Embryonic facial prominence (tissue), 1 donor: ENCODE data around the gene ZNF783.
"Not testable (repeated sequence)": the region's sequence is repeated elsewhere in the genome, so short reads cannot be mapped to it uniquely, and the experiment has no call there.

ENCODE experiments used
- DNase-seq: peaks from one replicate; pipeline ENCODE4 v3.0.0-alpha.2; 2016; ENCODE audit errors: extremely low spot score

Gene ZNF783

DNA sequence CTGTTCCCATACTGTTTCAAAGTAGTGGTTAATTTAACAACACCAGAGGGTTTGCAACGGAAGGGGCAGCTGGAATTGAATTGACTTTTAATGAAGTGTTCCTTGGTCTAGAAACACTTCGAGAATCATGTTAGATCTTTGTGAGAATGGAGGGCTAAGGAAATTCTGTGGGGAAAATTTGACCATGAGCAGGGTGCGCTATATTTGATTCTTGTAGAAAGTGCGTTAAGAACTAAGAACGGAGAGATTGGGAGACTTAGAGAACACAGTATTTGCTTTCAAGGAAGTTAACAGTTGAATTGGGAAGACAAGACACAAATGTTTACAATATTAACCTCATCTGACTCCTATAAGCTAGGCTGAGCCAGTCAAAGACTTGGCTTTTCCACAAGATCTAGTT lies 21.4 kb upstream of the ZNF783 start:
- DNase-seq, result no peak

DNA sequence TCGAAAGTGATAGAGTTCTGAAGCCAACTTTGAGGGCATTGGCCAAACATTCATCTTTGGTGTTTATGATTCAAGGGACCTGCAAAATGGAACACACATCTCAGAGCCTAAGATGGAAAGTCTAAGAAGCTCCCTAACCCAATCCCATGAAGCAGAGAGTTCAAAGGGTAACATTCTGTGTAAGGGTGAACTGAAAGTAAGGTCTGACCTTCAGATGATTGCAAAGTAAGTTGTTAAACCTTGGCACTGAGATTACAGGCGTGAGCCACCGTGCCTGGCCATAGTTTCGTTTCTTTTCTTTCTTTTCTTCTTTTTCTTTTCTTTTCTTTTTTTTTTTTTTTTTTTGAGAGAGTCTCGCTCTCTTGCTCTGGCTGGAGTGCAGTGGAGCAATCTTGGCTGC lies 20.3 kb upstream of the ZNF783 start:
- DNase-seq, result no peak

DNA sequence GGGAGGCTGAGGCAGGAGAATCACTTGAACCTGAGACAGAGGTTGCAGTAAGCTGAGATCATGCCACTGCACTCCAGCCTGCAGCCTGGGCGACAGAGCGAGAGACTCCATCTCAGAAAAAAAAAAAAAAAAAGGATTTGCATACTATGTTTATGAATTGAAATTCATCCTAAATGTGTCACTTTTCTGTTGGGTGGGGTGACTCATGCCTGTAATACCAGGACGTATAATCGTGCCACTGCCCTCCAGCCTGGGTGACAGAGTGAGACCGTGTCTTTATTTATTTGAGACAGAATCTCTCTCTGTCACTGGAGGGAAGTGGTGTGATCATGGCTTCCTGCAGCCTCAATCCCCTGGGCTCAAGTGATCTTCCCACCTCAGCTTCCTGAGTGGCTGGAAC lies 16.8 kb upstream of the ZNF783 start:
- DNase-seq, result no peak

DNA sequence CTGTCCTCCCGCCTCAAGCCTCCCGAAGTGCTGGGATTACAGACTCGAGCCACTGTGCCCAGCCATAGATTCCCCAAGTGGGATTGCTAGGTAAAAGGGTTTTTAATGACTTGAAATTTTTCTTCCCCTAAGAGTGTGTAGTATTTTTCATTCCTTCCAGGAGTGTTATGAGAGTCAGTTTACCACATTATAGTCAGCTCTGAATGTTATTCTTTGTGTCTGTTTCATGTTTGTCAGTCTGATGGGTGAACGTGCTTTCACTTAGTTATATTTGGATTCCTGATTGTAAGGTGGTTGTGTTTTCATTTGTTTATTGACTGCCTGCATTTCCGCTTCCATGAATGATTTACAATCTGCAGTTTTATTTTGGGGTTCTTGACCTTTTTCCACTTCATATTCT lies 16.3 kb upstream of the ZNF783 start:
- no peak for DNase-seq

DNA sequence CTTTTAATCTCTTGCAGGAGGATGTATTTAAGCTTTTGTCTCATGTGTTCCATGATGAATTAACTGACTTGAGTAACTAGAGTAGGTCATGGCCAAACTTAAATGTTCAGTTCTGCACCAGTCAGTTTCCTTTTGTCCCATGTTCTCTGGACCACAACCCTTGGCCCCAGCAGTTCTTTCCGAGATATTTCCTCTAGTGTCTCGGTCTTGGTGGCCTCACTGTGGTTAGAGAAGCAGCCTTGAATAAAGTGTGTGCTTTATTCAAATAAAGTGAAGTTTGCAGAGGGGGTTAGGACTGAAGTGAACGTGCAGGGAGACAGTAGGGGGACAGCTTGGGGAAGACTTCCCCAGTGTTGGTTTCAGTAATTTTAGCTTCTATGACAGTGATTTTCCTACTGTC lies 13.2 kb upstream of the ZNF783 start:
- no peak for DNase-seq

DNA sequence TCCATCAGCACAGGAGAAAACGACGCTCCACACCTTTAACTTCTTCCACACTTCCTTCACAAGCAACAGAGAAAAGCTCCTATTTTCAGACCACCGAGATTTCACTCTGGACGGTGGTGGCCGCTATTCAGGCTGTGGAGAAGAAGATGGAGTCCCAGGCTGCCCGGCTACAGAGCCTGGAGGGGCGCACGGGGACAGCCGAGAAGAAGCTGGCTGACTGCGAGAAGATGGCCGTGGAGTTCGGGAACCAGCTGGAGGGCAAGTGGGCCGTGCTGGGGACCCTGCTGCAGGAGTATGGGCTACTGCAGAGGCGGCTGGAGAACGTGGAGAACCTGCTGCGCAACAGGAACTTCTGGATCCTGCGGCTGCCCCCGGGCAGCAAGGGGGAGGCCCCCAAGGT lies 11.8 kb upstream of the ZNF783 start:
- DNase-seq, result not testable (repeated sequence)

DNA sequence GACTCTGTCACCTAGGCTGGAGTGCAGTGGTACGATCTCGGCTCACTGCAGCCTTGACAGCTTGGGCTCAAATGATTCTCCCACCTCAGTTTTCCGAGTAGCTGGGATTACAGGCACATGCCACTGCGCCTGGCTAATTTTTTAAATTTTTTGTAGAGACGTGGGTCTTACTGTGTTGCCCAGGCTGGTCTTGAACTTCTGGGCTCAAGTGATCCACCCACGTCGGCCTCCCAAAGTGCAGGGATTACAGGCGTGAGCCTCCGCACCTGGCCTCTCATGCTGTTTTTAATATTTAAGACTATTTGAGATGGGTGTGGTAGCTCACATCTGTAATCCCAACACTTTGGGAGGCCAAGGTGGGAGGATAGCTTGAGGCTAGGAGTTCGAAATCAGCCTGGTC lies 10.5 kb upstream of the ZNF783 start:
- not testable (repeated sequence) for DNase-seq

DNA sequence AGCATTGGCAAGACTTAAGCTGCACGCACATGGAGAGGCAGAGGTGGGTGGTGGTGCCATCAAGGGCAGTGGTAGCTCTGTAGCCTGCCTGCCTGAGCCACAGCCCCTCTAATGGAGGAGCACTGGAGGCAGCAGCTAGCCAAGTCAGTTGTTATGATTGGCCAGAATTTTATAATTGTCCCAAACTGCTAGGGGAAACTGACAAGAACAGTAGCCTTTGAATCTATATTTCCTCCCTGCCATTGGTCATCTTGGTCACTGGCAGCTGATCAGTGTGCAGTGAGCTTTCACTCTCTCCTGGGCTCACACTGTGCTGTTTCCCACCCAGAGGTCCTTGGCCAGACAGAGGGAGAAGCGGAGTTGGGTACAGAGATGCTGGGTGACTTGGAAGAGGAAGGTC lies 9.6 kb upstream of the ZNF783 start:
- DNase-seq, result no peak

DNA sequence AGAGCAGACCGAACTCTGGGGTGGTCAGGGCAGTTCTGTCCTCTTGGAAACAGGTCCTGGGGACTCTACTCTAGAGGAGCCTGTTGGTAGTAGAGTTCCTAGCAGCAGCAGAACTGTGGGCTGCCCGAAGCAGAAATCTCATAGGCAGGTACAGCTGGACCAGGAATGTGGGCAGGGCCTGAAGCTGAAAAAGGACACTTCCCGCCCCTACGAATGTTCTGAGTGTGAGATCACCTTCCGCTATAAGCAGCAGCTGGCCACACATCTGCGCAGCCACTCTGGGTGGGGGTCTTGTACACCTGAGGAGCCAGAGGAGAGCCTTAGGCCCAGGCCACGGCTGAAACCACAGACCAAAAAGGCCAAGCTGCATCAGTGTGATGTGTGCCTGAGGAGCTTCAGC lies 8.3 kb upstream of the ZNF783 start:
- no peak for DNase-seq

DNA sequence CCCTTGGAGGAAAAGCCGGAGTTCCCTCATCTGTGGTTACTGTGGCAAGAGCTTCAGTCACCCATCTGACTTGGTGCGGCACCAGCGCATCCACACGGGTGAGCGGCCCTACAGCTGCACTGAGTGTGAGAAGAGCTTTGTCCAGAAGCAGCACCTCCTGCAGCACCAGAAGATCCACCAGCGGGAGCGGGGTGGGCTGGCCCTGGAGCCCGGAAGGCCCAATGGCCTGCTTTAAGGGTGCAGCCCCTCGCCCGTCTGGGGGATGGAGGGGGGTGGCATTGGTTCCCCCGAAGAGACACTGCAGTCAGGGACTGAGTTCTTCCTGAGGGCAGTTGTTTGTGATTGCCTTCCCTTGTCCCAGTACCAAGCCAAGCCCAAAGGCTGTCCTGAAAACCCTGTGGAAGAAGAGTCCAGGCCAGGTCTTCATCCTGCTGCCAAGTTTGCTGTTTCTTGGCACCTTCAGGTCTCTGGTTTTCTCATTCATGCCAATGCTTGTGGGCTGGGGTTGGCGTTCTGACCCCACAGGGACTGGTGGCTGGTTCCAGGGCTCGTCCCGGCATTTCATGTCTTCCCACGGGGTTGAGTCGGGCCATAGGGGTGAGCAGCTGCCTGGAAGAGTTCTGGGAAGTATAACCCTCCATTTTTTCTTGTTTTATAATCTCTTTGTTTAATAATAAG lies 7.7 kb upstream of the ZNF783 start:
- no peak for DNase-seq

DNA sequence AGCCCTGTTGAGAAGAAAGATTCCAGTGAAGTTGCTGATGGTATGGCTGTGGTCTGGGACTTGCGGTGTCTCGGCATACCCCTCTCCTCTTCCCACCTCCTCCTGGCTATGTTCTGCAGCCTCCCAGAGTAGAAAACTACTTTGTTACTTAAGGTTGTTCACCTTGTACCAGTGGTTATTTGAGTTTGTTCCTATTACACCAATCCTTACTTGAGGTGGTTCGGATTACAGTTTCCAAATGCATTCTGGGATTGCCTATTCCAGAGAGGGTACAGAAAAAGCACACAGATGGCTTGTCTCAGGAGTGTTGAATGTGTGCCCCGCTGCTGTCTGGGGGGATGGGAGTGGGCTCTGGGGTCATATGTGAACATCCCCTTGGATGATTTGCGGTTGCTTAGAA lies 6.8 kb upstream of the ZNF783 start:
- no peak for DNase-seq

DNA sequence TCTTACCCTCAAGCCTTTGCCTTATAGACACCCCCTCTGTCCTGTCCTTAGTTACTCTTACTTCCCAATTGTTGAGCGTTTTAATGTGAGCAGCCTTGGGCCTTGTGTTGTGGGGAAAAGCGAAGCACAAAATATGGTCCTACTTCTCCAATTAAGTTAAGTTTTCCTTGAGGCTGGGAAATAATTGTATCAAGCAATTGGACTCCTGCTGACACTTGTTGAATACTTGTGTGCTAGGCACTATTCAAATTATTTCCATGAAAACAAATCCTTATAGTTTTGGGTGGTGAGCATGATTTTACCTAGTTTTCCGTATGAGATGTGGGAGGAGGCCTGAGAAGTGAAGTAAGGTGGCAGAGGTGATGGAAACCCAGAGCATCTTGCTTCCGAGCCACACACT lies 5.4 kb upstream of the ZNF783 start:
- DNase-seq, result no peak

DNA sequence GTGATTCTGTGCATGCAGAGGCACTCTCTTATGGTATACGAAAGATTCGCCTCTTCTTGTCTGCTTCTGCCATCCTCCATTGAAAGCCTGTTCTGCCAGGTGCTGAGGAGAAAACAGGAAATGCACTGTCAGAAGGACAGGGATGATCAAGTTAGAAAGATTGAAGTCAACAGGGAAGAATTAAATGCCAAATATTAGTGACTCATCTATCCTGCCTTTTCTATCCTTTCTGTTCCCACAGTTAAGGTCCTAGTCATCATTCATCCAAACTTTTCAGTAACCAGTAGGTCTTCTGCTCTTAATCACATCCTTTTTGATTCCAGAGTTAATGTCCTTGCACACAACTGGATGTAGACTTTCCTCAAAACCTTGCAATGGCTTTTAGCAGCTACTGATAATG lies 4.8 kb upstream of the ZNF783 start:
- DNase-seq, result no peak

DNA sequence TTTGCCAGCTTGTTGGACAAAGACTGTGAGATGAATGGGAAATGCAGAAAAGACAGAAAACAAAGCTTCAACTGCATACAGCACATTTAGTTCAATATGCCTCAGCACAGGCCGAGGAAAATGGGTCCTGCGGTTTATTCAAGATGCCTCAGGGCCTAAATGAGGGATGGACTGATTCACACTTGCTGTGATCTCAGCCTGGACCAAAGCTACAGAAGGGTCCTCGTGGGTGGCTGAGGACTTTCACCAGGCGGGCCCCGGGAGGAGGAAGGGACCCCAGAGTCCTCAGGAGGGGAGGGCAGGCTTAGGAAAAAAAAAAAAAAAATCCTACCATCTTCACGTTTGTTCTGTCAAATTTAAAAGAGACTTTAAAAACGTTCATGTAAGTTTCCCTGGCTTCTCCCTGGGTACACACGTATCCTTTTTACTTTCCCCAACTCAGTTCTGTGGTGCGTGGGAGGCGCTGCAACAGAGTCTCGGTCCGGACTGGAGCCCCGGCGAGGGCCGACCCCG lies 624 bp upstream of the ZNF783 start:
- DNase-seq, result no peak

DNA sequence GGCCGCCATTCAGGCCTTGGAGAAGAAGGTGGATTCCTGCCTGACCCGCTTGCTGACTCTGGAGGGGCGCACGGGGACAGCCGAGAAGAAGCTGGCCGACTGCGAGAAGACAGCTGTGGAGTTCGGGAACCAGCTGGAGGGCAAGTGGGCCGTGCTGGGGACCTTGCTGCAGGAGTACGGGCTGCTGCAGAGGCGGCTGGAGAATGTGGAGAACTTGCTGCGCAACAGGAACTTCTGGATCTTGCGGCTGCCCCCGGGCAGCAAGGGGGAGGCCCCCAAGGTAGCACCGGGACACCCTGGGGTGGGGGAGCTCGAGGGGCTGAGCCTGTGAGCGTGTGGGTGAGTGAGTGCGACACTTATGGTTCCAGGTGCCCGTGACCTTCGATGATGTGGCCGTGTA lies 4.5 kb downstream of the ZNF783 start:
- DNase-seq, result no peak

DNA sequence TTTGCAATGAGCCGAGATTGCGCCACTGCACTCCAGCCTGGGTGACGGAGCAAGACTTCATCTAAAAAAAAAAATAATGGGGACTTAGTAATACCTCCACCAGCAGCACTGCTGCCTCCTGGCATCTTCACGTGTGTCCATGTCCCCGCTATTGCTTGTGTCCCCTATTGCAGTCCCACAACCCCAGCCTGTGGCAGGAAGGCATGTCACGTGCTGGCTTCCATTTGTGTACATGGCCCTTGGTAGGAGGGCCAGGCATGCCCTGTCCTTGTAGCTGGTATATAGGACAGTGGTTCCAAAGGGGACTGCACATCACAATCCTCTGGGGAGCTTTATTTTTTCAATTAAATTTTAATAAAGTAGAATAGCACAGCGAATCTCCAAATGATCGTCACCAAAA lies 5.7 kb downstream of the ZNF783 start:
- no peak for DNase-seq

DNA sequence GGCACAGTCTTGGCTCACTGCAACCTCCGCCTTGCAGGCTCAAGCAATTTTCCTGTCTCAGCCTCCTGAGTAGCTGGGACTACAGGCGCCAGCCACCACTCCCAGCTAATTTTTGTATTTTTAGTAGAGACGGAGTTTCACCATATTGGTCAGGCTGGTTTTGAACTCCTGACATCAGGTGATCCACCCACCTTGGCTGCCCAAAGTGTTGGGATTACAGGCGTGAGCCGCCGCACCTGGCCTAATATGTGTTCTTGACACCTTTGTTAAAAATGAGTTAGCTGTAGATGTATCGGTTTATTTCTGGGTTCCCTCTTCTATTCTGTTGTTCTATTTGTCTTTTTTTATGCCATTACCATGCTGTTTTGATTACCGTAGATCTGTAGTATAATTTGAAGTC lies 12.4 kb downstream of the ZNF783 start:
- not testable (repeated sequence) for DNase-seq

DNA sequence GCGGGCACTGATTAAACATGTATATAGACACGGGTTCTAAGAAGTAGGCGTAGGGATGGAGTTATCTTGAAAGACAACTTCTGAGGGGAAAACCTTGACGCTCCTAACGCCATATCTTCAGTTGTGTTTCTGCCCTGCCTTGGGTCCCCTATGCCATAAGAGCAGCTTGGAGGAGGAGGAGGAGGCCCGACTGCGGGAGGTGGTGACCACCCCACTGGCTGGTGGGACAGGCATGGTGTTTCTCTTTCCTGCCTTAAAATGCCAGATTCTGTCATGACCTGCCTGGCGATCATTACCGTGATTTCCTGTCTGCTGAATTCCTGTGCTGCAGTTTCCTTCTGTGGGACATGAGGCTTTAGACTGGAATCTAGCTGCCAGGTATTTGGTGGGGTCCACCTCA lies 15.9 kb downstream of the ZNF783 start:
- DNase-seq, result no peak

DNA sequence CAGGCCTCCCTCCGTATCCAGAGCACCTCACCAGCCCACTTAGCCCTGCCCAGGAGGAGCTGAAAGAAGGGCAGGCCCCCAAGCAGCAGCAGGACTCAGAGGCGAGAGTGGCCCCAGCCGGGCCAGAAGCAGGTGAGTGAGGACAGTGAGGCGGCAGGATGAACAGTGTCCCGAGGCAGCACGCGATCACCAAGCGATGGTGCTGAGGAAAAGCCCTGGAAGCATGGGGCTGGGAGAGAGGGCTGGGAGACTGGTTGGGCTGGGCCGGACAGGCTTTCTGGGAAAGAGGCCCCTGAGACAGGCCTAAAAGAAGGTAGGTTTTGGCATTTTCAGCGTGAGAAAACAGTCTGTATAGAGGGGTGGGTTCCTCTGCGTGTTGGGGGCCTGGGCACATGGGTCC lies 16.4 kb downstream of the ZNF783 start:
- no peak for DNase-seq

DNA sequence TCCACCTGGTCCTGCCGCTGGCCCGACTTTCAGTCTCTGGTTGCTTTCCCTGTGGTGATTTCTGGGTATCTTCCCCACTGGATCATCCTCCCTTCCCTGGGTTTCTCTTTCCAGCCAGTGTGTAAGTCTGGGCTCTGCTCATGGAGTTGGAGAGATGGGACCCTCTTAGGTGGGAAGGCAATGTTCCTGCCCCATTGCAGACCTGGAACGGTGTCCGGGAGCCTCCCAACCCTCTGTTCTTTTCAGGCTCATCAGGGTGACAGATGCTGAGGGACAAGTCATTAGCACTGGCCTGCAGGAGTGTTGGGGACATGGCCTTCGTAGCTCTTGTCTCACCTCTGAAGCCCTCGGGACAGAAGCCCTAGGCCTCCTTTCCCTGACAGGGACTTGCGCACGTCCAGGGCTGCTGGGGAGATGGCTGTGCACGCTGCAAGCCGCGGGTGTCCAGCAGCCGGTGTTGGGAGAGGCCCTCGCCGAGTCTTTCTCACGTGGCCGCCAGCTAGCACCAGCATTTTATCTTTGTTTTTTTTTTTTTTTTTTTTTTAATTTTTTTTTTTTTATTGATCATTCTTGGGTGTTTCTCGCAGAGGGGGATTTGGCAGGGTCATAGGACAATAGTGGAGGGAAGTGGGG lies 17.2 kb downstream of the ZNF783 start:
- DNase-seq, result no peak

DNA sequence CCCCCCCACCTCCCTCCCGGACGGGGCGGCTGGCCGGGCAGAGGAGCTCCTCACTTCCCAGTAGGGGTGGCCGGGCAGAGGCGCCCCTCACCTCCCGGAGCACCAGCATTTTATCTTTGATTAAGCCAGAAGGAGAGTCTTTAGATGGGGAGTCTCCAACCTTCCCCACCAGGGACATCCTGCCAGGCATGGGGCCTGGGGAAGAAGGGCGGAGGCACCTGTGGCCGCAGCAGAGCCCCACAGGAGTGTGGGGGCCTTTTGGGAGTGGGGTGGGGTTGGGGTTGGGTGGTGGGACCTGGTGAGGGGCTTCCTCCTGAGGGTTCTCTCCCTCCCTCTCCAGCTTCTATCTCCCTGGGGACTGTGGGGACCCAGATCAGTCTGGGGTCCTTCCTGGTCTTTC lies 18.2 kb downstream of the ZNF783 start:
- DNase-seq, result no peak

DNA sequence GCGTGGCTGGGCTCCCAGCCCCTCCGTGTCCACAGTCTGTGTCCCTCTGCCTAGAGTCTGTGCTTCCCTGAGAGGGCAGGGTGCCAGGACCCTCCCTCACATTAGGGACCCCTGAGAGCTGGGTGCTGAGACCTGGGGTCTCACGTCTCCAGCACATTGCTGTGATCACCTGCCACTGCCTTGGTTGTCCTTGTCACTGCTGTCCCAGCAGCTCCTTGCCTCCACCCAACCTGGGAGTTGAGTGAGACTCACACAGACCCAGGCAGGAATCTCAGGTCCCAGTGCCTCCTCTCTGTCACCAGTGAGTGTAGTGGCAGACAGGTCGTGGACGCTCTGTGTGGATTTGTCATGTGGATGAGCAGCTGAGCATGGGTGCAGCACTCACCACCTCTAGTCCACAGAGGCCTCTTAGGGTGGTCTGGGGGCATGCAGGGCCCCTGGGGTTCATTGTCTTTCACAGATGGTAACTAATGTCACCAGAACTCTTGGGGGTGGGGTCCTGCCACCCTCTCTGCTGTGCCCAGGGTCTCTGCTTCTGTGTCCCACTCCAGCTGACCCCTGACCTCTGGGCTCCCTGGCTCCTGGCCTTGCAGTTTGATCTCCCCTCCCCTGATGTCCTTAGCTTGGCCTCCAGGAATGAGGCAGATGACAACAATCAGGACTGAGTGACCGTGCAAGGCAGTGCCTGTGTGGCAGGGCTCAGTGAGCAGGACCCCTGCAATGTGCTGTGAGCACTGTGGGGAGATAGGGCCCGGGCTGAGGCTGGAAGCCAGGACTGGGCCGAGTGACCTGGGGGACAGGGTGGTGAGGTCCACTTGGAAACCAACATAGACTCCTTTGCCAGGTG lies 18.9 kb downstream of the ZNF783 start:
- no peak for DNase-seq
